ENCODE results near the gene MSH3. TPM values are rescaled to one million over a fixed set of nuclear protein-coding genes. Genes with fewer than 3 reads are reported as not detected.

MSH3 gene
- total and polyA plus RNA-seq, 2 of the 8 experiments (the other 6 are each of a cell fraction or from before 2014, with no cell fraction given): 3.6 to 22.6 TPM

DNA sequence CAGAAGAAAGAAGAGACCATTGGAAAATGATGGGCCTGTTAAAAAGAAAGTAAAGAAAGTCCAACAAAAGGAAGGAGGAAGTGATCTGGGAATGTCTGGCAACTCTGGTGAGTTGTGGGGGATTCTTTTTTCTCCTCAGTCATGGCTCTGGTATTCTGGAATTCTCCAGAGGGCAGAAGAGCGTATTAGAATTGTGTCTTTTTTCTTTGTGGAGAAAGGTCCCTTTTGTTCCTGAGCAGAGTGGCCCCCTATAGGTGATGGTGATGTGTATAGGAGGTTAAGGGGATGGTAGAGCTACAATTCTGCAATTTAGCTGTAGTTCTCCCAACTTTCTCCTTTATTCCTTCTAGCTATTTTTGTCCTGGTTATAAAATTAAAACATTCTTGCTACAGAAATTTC is 2.0 kb downstream of the MSH3 start:
- no peak overlapping the region for H2AK5ac ChIP-seq (ENCODE audit: low read depth, low read length)
- no peak overlapping the region for H3K4ac ChIP-seq (replicated peaks; ENCODE audit: insufficient read length, low read depth, low read length)
- WGBS, 2 experiments (ENCODE audit: extremely low coverage in 1 of 2, insufficient coverage in 1 of 2, insufficient read length in 1 of 2, insufficient replicate concordance in 2 of 2, low coverage in 1 of 2, low lambda C conversion rate in 2 of 2, missing lambda C conversion rate in 1 of 2): 31% methylated on average over 1 of the region's 1 CpG; no CpG with 5 or more reads in 1 of the 2 experiments
- DNase-seq (ENCODE audit: low read depth in 1 of 2, low spot score in 2 of 2): no peak
- TF ChIP-seq FOSL1 (IDR thresholded peaks at IDR 0.05; ENCODE audit: insufficient read depth, low read depth, low read length): no peak
- no peak for TF ChIP-seq CBX5 (IDR thresholded peaks at IDR 0.05; ENCODE audit: low read depth, low read length)
- no peak for TF ChIP-seq PHF8 (conservative IDR thresholded peaks at IDR 0.05; ENCODE audit: low read depth, low read length)
- TF ChIP-seq, protein P1, sequence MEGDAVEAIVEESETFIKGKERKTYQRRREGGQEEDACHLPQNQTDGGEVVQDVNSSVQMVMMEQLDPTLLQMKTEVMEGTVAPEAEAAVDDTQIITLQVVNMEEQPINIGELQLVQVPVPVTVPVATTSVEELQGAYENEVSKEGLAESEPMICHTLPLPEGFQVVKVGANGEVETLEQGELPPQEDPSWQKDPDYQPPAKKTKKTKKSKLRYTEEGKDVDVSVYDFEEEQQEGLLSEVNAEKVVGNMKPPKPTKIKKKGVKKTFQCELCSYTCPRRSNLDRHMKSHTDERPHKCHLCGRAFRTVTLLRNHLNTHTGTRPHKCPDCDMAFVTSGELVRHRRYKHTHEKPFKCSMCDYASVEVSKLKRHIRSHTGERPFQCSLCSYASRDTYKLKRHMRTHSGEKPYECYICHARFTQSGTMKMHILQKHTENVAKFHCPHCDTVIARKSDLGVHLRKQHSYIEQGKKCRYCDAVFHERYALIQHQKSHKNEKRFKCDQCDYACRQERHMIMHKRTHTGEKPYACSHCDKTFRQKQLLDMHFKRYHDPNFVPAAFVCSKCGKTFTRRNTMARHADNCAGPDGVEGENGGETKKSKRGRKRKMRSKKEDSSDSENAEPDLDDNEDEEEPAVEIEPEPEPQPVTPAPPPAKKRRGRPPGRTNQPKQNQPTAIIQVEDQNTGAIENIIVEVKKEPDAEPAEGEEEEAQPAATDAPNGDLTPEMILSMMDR (IDR thresholded peaks at IDR 0.05; ENCODE audit: control extremely low read depth in 1 of 3, insufficient read depth in 1 of 3, low read depth in 1 of 3, low read length in 3 of 3): peak in 2 of 3 experiments; percentile 19 to 21; a peak in 1 of 4 replicates
- no peak for TF ChIP-seq TEAD4 (IDR thresholded peaks at IDR 0.05; ENCODE audit: low read depth, low read length)
- TF ChIP-seq ZNF274 (IDR thresholded peaks at IDR 0.05; ENCODE audit: borderline replicate concordance, extremely low read depth, low read length): no peak
- peak; percentile 2 to 32; a peak in 1 of 4 replicates for TF ChIP-seq RAD21 (IDR thresholded peaks at IDR 0.05 in 1 of 2, conservative IDR thresholded peaks at IDR 0.05 in 1 of 2; ENCODE audit: low read depth in 2 of 2, low read length in 2 of 2)
- ChIA-PET CTCF (ENCODE audit: partially characterized antibody) (interaction anchor here (0.5 to 3.3 kb wide), 10 partner anchors 11 to 334 kb away, joined by 3 to 28 read pairs (median 3); no protein-coding TSS in a partner anchor), POLR2A (ENCODE audit: partially characterized antibody) (interaction anchor here (1.0 kb wide), 1 partner anchor 17 kb away, joined by 3 read pairs; no protein-coding TSS in a partner anchor)
- peaks cover 0 to 29% (median 16%) of the 10 kb centered on the region in 4 experiments; a peak in 6 of 8 replicates for H3K36me3 ChIP-seq (ENCODE audit: control insufficient read depth in 2 of 4, insufficient read depth in 4 of 4, low read length in 3 of 4)
- H4K8ac ChIP-seq (ENCODE audit: extremely low read depth, insufficient read depth, low read length): no peak overlapping the region
- no peaks in the 10 kb centered on the region; the same call in 1 of the 2 replicates for H3K79me1 ChIP-seq (ENCODE audit: low read depth, low read length)
- no peak overlapping the region for H2AFZ ChIP-seq (ENCODE audit: low read length)
- no peak for FAIRE-seq
- H3K9ac ChIP-seq (replicated peaks in 1 of 4; ENCODE audit: extremely low read depth in 1 of 4, low read depth in 3 of 4, low read length in 3 of 4): no peak overlapping the region
- no peak overlapping the region for H2BK120ac ChIP-seq (replicated peaks; ENCODE audit: low read depth, low read length)
- H3K18ac ChIP-seq (ENCODE audit: extremely low read depth, low read length): no peak overlapping the region
- no peak overlapping the region for H3K4me3 ChIP-seq (ENCODE audit: extremely low read depth in 1 of 4, insufficient read depth in 2 of 4, low read depth in 3 of 4, low read length in 4 of 4)
- no peak overlapping the region for H4K91ac ChIP-seq (replicated peaks; ENCODE audit: insufficient read length, low read length)
- no peak overlapping the region for H3K14ac ChIP-seq (ENCODE audit: insufficient read length)
- no peak overlapping the region for H3K27ac ChIP-seq (ENCODE audit: low read depth, low read length)
- H3K79me2 ChIP-seq (ENCODE audit: control insufficient read depth in 1 of 2, insufficient read depth in 2 of 2, low read length in 2 of 2): peaks cover 7 to 26% of the 10 kb centered on the region in 2 experiments
- H3K27me3 ChIP-seq (replicated peaks in 1 of 4; ENCODE audit: control insufficient read depth in 3 of 4, extremely low read depth in 1 of 4, insufficient read depth in 3 of 4, low read length in 3 of 4): no peaks in the 10 kb centered on the region
- H3K4me2 ChIP-seq (ENCODE audit: insufficient read depth in 1 of 2, low read depth in 2 of 2, low read length in 2 of 2): no peak overlapping the region
- no peaks in the 10 kb centered on the region for H3K9me3 ChIP-seq (ENCODE audit: insufficient read depth in 2 of 2, low read depth in 1 of 2, low read length in 1 of 2)
- peaks cover 0 to 5% (median 2%) of the 10 kb centered on the region in 4 experiments; a peak in 3 of 7 replicates for H3K4me1 ChIP-seq (replicated peaks in 1 of 4; ENCODE audit: control insufficient read depth in 3 of 4, insufficient read depth in 4 of 4, low read length in 3 of 4)
- H2BK15ac ChIP-seq (ENCODE audit: low read length): no peak overlapping the region
- no peak overlapping the region for H2BK12ac ChIP-seq (ENCODE audit: low read depth, low read length)
- H4K20me1 ChIP-seq (replicated peaks in 1 of 2; ENCODE audit: control insufficient read depth in 1 of 2, insufficient read depth in 2 of 2, low read length in 2 of 2): peaks cover 0 to 2% of the 10 kb centered on the region in 2 experiments
- H2BK20ac ChIP-seq (ENCODE audit: low read length): no peak overlapping the region
- H4K5ac ChIP-seq (ENCODE audit: insufficient read length, low read depth, low read length): no peak overlapping the region
- no peak overlapping the region for H2BK5ac ChIP-seq (ENCODE audit: low read depth, low read length)
- H3K56ac ChIP-seq (replicated peaks; ENCODE audit: insufficient read length, low read depth, low read length): no peak overlapping the region
- peaks cover 9% of the 10 kb centered on the region; the same call in 1 of the 2 replicates for H3K23me2 ChIP-seq (ENCODE audit: low read depth, low read length)
- no peak overlapping the region for H3K23ac ChIP-seq (ENCODE audit: insufficient read length)

All from H1 (cell line).